DMS 273 (cell line): ENCODE results near the gene DHRSX.
"Not testable (repeated sequence)": the region's sequence is repeated elsewhere in the genome, so short reads cannot be mapped to it uniquely, and the experiment has no call there.

Experiments used
- DNase-seq: peaks from one replicate; lab custom pipeline; 2025; ENCODE audit not compliant: unreplicated experiment; lab: John Stamatoyannopoulos, UW

Gene DHRSX

GRCh38 chrX:2500803-2501558 is at the start of gene DHRSX, which contains the start of gene ZBED1:
Gene DHRSX (minus strand): TSS chrX:2500976. CDS start chrX:2500925, 51 bp downstream.
Gene ZBED1 (minus strand): TSS chrX:2500976. CDS start chrX:2490719, 10,257 bp downstream.
- no peak for DNase-seq

- DNase-seq, result no peak
Measured at GRCh38 chrX:2549876-2550275, 49.1 kb upstream of the DHRSX start.

GRCh38 chrX:2548711-2549423 is 48.1 kb upstream of the DHRSX start:
- no peak for DNase-seq

GRCh38 chrX:2547736-2548135 is 47.0 kb upstream of the DHRSX start:
- DNase-seq, result no peak

- no peak for DNase-seq
Measured at GRCh38 chrX:2546496-2546895, 45.7 kb upstream of the DHRSX start.

- DNase-seq, result no peak
Measured at GRCh38 chrX:2545144-2545543, 44.4 kb upstream of the DHRSX start.

GRCh38 chrX:2542826-2543521 is 42.2 kb upstream of the DHRSX start:
- no peak for DNase-seq

- DNase-seq, result no peak
Measured at GRCh38 chrX:2541603-2542002, 40.8 kb upstream of the DHRSX start.

GRCh38 chrX:2540426-2540947 is 39.7 kb upstream of the DHRSX start:
- DNase-seq, result no peak

- no peak for DNase-seq
Measured at GRCh38 chrX:2539586-2539985, 38.8 kb upstream of the DHRSX start.

GRCh38 chrX:2538031-2538757 is 37.4 kb upstream of the DHRSX start:
- no peak for DNase-seq

- DNase-seq, result no peak
Measured at GRCh38 chrX:2536974-2537373, 36.2 kb upstream of the DHRSX start.

GRCh38 chrX:2536141-2536540 is 35.4 kb upstream of the DHRSX start:
- no peak for DNase-seq

GRCh38 chrX:2534261-2535021 is 33.7 kb upstream of the DHRSX start:
- not testable (repeated sequence) for DNase-seq

GRCh38 chrX:2533424-2533823 is 32.6 kb upstream of the DHRSX start:
- DNase-seq, result no peak

GRCh38 chrX:2526390-2526789 is 25.6 kb upstream of the DHRSX start:
- DNase-seq, result no peak

GRCh38 chrX:2523911-2524310 is 23.1 kb upstream of the DHRSX start:
- DNase-seq, result no peak

GRCh38 chrX:2521927-2522386 is 21.2 kb upstream of the DHRSX start:
- no peak for DNase-seq

GRCh38 chrX:2521092-2521926 is 20.5 kb upstream of the DHRSX start:
- no peak for DNase-seq
